Skin epidermis (tissue), 12 donors: ENCODE results near the gene SLC25A47.
"Not testable (repeated sequence)": the region's sequence is repeated elsewhere in the genome, so short reads cannot be mapped to it uniquely, and the experiment has no call there.

ENCODE experiments used
- H3K27ac ChIP-seq, 21 experiments: fragments of 200-600 bp; sonication (generic) in 11 of 21; one replicate each; pipeline ENCODE4 v1.5.0; 2020; ENCODE audit warnings: mild to moderate bottlenecking in 3 of 21, inconsistent platforms in 2 of 21, moderate library complexity in 2 of 21
- H3K4me3 ChIP-seq, 7 experiments: fragments of 200-600 bp; sonication (generic) in 2 of 7; one replicate each; pipeline ENCODE4 v1.5.0; 2020; ENCODE audit warnings: inconsistent platforms in 2 of 7, mild to moderate bottlenecking in 2 of 7, moderate library complexity in 1 of 7

The SLC25A47 gene

DNA sequence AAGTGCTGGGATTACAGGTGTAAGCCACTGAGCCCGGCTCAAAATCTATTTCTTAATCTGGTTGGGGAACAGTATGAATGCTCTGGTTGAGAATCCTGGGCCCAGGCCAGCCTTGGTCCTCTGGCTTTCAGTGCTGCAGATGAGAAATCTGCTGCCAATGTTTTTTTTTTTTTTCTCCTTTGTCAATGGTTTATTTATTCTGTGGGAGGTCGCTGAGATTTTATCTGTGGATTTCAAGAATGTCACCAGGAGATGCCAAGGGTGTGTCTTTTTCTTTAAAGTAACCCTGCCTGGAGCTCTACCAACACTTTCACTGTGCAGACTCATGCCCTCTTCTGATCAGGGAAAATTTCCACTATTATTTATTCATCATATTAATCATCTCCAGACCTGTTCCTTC, 20.5 kb upstream of the SLC25A47 start:
- peak overlapping the region in 3 of 21 experiments; percentile 4 to 84 (median 14) for H3K27ac ChIP-seq
- no peak overlapping the region for H3K4me3 ChIP-seq

DNA sequence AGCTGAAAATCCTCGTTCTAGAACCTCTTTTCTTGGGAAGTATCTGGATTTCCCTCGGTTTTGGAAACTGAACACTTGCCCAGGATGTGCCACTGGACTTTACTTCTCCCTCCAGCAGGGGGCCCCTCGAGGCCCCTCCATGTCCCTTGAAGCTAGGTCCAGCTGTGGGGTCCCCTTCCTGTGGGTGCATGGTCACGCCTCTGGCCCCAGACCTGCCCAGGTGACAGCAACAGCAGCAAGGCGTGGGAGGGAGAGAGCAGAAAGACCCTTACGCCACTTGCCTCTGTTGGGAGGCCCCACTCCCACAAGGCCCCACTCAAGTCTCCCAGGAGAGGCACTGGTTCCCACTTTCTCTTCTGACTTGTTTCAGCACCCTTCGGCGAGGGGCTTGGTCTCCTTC, 20.0 kb upstream of the SLC25A47 start:
- no peak overlapping the region for H3K4me3 ChIP-seq
- H3K27ac ChIP-seq: peak overlapping the region in 7 of 21 experiments; percentile 9 to 84 (median 18)

DNA sequence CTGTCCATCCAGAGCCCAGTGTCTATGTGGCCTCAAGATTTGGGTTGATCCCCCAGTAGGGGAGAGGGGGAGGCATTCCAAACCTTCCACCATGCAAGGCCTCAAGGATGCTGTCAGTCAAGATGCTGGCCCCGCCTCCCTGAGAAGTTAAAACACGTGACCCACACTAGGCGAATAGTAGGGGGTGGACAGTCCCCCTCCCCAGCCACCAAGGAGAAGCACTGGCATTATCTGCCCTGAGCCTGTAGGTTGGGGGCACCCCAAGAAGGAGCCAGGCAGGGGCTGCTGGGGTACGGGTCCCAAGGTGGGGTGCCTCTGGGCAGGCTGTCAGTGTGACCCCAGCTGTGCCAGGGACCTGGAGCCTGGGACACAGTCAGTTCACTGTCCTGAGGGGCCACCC, 19.2 kb upstream of the SLC25A47 start:
- H3K4me3 ChIP-seq: no peak overlapping the region
- peak overlapping the region in 6 of 21 experiments; percentile 18 to 86 (median 77) for H3K27ac ChIP-seq

DNA sequence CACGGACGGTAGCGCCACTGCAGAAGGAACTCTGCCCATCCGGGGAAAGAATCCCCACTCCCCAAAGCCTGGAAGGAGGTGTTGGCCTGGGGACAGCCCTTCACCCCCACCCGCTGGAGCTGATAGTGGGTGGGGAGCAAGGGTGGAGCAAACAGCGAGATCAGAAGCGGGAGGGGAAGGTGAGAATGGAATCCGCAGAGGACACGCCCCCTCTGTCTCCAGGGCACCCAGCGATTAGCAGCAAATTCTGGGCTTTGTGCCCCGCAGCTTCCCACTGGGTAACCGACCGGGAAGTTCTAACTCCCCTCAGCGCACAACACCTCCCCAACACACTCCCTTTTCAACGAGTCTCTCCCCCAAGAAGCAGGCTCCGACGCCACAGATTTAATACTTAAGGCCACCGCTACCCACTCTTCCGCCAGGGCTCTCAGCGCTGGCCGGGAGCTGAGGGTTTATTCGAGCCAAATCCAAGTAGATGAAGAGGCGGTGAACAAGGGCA, 18.3 kb upstream of the SLC25A47 start:
- Histone ChIP-seq H3K4me3 (peak overlapping the region; percentile 52 to 98 (median 73)), H3K27ac (peak overlapping the region in 15 of 21 experiments; percentile 11 to 93 (median 78))

DNA sequence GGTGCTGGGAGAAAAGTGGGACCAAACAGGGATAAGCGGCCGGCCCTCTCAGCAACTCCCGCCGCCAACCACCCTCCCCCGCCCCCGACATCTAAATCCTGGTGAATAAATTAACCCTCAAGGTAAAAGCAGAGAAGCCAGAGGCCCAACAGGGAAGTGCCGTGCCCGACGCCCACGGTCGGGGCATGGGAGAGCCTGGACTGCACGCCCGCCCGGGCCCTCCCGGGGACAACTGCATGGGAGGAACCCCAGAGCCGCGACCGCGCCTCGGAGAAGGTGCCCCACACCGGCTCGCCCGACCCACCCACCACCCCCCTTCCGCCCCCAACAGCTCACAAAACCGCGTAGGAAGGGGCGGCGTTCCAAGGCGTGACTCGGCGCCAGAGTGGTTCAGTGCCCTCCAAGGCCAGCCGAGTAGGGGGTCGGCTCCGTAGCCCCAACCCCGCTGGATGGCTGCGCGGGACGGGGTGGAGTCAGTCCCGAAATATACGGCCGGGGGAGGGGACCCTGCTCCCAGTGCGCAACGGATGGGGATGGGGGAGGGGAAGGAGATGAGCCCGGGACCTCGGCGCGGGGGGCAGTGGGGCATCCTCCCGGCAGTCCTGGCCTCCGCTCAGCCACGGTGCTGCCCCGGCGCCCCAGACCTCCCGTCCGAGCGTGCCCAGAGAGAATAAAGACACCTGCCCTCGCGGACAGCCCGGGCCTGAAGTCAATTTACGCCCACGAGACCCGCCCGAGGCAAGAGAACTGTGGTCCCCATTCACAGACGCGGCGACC, 17.6 kb upstream of the SLC25A47 start:
- H3K27ac ChIP-seq: peak overlapping the region in 20 of 21 experiments; percentile 11 to 93 (median 76)
- H3K4me3 ChIP-seq: peak overlapping the region; percentile 52 to 98 (median 73)

DNA sequence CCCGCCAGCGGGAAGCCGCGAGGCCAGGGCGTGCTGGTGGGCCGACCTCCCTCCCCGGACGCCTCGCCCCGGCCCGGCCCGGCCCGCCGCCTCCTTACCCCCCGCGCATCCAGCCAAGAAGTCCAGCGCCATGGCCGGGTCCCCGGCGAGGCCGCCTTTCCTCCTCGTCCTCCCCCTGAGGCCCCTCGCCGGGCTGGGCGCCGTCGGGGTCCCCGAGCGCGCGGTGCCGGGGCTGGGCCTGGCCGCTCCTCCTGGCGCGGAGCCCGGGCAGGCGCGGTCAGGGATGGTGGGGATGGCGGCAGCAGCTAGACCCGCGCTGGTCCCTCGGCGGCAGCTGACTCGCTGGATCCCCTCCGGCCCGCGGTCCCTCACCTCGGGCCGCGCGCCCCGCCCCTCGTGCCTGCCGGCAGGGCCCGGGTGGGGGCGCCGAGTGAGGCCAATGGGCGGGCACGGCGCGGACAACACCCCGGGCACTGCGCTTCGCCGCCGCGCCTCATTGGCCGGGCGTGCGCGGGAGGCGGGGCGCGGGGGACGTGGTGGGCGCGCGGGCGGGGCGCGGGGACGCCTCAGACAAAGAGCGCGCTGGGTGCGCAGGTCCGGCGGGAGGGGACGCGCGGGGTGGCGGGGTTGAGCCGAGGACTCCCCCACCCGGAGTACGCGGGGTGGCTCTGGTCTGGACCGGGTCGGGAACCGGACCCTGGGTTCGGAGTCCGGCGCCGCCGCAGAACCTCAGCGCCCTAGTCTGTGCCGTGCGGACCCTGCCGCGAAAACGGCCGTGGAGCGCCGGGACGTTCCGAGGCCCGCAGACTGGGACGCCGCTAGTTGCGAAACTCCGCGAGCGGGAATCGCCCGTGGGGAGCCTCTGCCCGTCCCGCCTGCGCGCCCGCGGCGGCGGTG, 16.8 kb upstream of the SLC25A47 start, which contains the start of gene SLC25A29:
TSS of gene SLC25A29 (minus strand) at position 344 of the 897 bp plus-strand sequence. CDS start at position 132, 212 bp downstream.
- H3K4me3 ChIP-seq: peak within 1 kb of the TSS; percentile 52 to 98 (median 73)
- H3K27ac ChIP-seq: peak within 1 kb of the TSS; percentile 24 to 93 (median 80)

DNA sequence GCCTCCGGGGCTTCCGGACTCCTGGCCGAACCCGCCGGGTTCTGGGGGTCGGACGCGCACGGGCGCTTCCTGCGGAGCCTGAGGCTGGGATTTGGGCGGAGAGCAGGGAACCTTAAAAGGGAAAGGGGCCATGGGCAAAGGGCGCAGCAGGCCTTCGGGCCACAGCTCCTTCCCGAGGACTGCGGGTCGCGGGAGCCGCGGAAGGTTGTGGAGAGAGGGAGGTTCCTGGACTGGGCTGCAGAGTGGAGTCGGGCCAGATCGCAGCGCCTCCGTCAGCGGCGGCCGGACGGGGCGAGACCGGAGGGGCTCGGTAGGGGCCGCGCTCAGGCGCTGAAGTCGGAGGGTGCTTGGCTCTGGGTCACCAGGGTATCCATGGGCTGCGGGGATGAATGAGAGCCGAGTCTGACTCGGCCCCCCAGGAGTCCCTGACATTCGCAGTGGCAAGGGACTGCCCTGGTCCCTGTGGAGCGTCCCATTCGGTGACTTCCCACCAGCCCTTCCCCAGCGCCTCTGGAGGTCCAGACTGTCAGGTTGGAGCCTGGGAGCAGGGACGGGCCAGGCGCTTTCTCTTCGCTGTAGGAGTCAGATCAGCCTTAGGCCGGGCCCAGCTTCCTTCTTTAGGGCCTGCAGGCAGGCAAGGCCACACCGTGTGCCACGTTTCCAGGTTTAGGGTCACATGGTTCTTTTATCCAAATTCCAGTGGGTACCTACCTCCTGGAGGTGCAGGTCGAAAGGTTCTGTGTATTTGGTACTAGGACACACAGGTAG, 16.0 kb upstream of the SLC25A47 start:
- Histone ChIP-seq H3K4me3 (peak overlapping the region; percentile 52 to 98 (median 73)), H3K27ac (peak overlapping the region; percentile 24 to 93 (median 80))

DNA sequence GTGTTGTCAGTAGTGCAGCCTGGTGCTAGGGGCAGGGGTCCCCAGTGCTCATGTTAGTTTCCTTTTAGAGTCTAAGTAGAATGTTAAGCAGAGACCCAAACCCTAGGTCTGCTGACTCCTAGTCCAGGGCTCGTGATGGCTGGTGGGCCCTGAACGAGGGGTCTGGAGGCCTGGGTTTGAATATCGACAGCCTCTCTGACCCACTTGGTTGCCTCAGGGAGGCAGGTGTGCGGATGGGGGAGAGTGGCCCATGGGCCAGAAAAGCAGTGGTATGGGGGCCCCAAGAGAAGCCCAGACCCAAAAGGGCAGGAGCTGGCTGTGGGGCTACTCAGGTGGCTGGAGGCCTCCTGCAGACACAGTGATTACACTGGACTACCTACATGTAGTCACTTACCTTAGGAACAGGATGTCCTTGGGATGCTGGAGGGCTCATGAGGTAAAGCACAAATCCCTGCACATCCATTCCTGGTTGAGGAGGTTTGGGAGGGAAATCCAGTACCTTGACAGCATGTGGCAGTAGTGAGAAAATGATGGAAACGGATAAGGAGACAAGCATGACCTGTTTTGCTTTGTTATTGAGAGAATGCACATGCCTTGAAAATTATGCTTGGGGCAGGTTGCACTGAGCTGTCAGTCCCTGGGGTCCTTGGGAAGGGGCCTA, 15.2 kb upstream of the SLC25A47 start:
- Histone ChIP-seq H3K27ac (peak overlapping the region in 5 of 21 experiments; percentile 70 to 84 (median 82)), H3K4me3 (peak overlapping the region in 4 of 7 experiments; percentile 59 to 85 (median 72))

DNA sequence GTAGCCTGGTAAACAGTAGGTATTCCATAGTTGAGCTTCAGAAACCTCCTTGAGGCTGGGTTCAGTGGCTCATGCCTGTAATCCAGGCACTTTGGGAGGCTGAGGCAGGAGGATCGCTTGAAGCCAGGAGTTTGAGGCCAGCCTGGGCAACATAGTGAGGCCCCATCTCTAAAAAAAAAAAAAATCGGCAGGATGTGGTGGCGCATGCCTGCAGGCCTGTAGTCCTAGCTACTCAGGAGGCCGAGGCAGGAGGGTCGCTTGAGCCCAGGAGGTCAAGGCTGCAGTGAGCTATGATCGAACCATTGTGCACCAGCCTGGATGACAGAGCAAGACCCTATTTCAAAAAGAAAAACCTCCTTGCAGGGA, 14.7 kb upstream of the SLC25A47 start:
- not testable (repeated sequence) for H3K4me3 ChIP-seq, H3K27ac ChIP-seq

DNA sequence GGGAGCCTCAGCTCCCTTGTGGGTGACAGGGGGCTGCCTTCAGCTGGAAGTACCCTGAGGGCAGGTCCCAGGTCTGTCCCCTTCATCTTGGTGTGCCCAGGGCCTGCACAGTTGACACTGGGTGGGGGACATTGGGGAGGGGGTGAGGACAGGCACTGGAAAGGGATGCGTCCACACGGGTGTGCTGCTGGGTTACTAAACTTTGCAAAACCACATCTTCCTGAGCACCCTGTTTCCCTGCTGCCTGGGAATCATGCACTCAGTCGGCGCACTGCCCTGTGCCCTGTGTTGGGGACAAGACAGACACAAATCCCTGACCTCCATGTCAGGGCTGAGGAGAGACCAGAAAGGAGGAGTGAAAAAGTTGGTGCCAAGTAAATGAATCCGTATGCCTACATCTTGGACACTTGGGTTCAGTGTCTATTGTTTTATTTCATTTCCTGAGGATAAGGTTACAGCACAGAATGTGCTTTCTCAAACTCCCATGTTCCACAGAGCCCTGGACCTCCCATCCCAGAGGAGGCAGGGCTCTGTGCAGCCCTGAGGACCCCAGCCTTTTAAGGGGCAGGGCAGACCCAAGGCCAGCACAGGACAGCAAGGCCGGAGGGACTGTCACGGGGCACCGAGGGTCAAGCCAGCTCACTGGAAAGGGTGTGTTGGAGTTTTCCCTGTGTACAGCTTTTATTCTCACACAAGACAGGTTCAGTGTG, 14.0 kb upstream of the SLC25A47 start:
- H3K4me3 ChIP-seq: no peak overlapping the region
- no peak overlapping the region for H3K27ac ChIP-seq

DNA sequence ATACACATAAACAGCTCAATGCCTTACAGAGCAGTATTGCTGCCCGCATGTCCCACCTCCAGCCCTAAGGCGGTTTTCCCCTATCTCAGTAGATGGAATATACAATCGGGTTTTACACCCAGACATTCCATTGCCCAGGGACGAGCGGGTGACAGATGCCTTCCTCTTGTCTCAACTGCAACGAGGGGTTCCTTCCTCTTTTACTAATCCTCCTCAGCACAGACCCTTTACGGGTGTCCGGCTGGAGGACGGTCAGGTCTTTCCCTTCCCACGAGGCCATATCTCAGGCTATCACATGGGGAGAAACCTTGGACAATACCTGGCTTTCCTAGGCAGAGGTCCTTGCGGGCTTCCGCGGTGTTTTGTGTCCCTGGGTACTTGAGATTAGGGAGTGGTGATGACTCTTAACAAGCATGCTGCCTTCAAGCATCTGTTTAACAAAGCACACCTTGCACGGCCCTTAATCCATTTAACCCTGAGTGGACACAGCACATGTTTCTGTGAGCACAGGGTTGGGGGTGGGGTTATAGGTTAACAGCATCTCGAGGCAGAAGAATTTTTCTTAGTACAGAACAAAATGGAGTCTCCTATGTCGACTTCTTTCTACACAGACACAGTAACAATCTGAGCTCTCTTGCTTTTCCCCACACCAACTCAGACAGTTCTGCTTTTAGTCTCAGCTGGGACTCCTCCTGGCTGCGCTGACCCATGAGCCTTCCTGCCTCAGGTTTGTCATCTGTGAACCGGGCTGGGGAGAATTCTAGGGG, 10.8 kb upstream of the SLC25A47 start:
- peak overlapping the region in 1 of 21 experiments; percentile 11 for H3K27ac ChIP-seq
- H3K4me3 ChIP-seq: not testable (repeated sequence)

DNA sequence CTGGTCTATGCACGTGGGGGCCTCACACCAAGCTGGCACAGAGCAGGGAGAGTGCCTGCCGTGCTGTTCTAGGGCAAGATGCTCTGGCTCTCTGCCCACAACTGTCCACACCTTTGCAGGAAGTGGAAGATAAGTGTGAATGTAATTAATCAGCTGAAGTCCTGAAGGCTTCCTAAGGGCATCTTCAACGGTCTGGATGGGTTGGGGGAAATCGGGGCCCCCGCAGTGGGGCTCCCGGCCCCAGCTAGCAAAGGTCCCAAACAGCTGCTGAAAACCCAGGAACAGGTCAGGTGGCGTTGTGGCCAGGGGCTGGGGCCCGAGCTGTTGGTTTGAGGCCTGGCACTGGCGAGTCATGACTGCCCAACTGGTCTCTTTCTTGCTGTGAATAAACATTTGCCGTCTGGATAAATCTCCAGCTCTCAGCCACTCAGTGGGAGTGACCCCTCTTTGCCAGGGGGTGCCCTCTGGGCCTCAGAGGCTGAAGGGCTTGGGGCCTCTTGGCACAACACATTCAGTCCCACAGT, 10.2 kb upstream of the SLC25A47 start:
- H3K27ac ChIP-seq: peak overlapping the region in 1 of 21 experiments; percentile 51
- H3K4me3 ChIP-seq: no peak overlapping the region

DNA sequence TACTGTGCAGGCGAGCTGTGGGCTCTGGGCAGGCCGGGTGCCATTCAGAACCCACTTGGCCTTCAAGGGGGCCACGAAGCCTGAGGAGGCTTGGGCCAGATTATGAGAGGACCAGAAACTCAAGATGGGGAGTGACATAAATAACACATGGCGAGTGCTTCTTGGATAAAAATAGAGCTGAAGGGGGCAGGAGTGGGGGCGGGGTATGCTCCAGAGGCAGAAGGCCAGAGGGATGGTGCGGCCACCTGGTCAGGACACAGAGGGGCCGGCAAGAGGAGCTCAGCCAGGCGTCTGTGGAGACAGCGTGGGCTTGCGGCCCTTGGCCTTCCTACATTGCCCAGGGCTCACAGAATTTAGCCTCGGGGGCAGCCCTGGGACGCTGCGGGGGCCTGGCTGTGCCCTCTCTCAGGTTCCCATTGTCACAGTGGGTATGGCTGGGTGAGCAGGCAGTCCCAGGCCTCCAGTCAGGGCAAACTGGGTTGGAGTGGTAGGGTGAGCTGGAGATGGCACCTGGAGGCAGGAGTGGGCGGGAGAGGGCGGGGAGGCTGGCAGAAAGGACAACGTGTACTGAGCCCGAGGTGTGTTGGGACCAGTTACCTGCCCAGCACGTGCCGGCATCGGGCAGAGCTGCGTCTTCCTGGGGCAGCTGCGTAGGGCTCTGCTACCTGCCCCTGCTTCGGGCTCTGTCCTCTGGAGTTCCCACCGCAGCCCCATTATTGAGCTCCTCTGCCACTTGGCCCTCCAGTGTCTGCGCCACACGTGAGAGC, 9.5 kb upstream of the SLC25A47 start:
- Histone ChIP-seq H3K4me3 (no peak overlapping the region), H3K27ac (peak overlapping the region in 2 of 21 experiments; percentile 17 to 51)

DNA sequence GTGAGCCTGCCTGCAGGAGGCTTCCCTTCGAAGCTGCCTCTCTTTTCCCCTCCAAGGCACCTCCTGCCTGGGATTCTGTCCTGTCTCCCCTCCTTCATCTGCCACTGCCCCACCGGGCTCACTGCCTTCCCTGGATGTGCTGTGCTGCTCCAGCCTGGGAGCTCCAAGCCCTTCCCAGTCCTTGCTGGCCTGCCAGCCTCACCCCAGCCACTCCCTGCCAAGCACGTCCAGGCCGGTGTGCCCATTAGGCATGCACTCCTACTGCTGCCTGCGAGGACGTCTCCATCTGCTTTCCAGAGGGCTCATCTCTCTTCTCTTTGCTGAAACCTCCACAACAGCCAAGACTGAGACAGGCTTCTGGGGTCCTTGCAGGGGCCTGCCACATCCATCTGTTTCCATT, 8.4 kb upstream of the SLC25A47 start:
- Histone ChIP-seq H3K4me3 (no peak overlapping the region), H3K27ac (peak overlapping the region in 1 of 21 experiments; percentile 38)

DNA sequence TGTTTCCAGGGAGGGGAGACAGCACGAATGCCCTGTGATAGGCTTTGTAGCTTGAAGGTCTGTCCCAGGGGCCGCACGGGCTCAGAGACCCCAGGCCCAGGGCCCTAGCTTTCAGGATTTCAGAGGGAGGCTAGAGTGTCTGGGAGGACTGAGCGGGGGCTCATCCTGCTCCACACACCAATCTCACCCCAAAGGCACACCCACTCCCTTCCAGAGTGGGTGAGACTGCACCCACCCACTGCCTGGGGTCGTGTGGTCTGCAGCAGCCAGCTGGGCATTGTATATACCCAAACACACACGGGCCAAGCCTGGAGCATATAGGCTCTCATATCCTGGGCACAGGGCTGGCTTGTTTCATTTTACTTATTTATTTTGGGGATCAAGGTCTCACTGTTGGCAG, 5.8 kb upstream of the SLC25A47 start:
- Histone ChIP-seq H3K27ac (peak overlapping the region in 4 of 21 experiments; percentile 3 to 65 (median 11)), H3K4me3 (no peak overlapping the region)
